ENCODE data around the gene SCP2D1.

Gene SCP2D1

GRCh38 chr20:18815194-18815942, 1.8 kb downstream of the SCP2D1 start:
- no peak for DNase-seq

GRCh38 chr20:18822832-18823231, 9.2 kb downstream of the SCP2D1 start:
- DNase-seq = no peak

- DNase-seq = no peak
Measured at GRCh38 chr20:18831830-18832499, 18.4 kb downstream of the SCP2D1 start.

GRCh38 chr20:18832546-18833200, 19.1 kb downstream of the SCP2D1 start:
- no peak for DNase-seq

- DNase-seq = no peak
Measured at GRCh38 chr20:18835466-18836256, 22.1 kb downstream of the SCP2D1 start.

- no peak for DNase-seq
Measured at GRCh38 chr20:18837718-18838117, 24.1 kb downstream of the SCP2D1 start.

GRCh38 chr20:18839507-18840247, 26.1 kb downstream of the SCP2D1 start:
- no peak for DNase-seq

- DNase-seq = no peak
Measured at GRCh38 chr20:18840248-18840645, 26.7 kb downstream of the SCP2D1 start.

GRCh38 chr20:18845017-18845416, 31.4 kb downstream of the SCP2D1 start:
- DNase-seq = no peak

GRCh38 chr20:18847226-18847755, 33.7 kb downstream of the SCP2D1 start:
- no peak for DNase-seq

GRCh38 chr20:18849131-18849530, 35.5 kb downstream of the SCP2D1 start:
- no peak for DNase-seq

GRCh38 chr20:18851629-18852028, 38.0 kb downstream of the SCP2D1 start:
- no peak for DNase-seq

GRCh38 chr20:18852318-18852717, 38.7 kb downstream of the SCP2D1 start:
- no peak for DNase-seq

- DNase-seq = no peak
Measured at GRCh38 chr20:18853216-18853615, 39.6 kb downstream of the SCP2D1 start.

- no peak for DNase-seq
Measured at GRCh38 chr20:18853946-18854646, 40.5 kb downstream of the SCP2D1 start.

- DNase-seq = no peak
Measured at GRCh38 chr20:18855882-18856281, 42.3 kb downstream of the SCP2D1 start.

- DNase-seq = no peak
Measured at GRCh38 chr20:18856873-18857272, 43.3 kb downstream of the SCP2D1 start.

- no peak for DNase-seq
Measured at GRCh38 chr20:18857640-18858039, 44.1 kb downstream of the SCP2D1 start.

- DNase-seq = no peak
Measured at GRCh38 chr20:18858816-18859215, 45.2 kb downstream of the SCP2D1 start.
